ENCODE data around the gene B3GNT2.

- TF ChIP-seq CTCF (conservative IDR thresholded peaks at IDR 0.05; ENCODE audit: low read depth in 2 of 2) = no peak
- TF ChIP-seq EZH2 (IDR thresholded peaks at IDR 0.05; ENCODE audit: low read depth, unreplicated experiment) = no peak
- no peak for TF ChIP-seq REST (IDR thresholded peaks at IDR 0.05; ENCODE audit: unreplicated experiment)
- TF ChIP-seq, protein P1, sequence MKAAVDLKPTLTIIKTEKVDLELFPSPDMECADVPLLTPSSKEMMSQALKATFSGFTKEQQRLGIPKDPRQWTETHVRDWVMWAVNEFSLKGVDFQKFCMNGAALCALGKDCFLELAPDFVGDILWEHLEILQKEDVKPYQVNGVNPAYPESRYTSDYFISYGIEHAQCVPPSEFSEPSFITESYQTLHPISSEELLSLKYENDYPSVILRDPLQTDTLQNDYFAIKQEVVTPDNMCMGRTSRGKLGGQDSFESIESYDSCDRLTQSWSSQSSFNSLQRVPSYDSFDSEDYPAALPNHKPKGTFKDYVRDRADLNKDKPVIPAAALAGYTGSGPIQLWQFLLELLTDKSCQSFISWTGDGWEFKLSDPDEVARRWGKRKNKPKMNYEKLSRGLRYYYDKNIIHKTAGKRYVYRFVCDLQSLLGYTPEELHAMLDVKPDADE (IDR thresholded peaks at IDR 0.05) = no peak
- no peak for TF ChIP-seq POLR2AphosphoS5 (IDR thresholded peaks at IDR 0.05; ENCODE audit: low read depth)
- TF ChIP-seq CREB1 (CRISPR knock-in tag; IDR thresholded peaks at IDR 0.05; ENCODE audit: low read depth) = no peak
- TF ChIP-seq EZH2phosphoT487 (IDR thresholded peaks at IDR 0.05; ENCODE audit: unreplicated experiment) = no peak
- no peak for TF ChIP-seq ZNF114 (CRISPR knock-in tag; IDR thresholded peaks at IDR 0.05)
Measured at GRCh38 chr2:62267696-62268095, 71.8 kb downstream of the B3GNT2 start.
